Body of pancreas (tissue), 4 donors: ENCODE measurements around the gene ASIC5.
"Not testable (repeated sequence)": the region's sequence is repeated elsewhere in the genome, so short reads cannot be mapped to it uniquely, and the experiment has no call there.

Source experiments
- POLR2A ChIP-seq, 3 donors: fragments of 450-650 bp; IDR thresholded peaks; one replicate each; pipeline ENCODE4 v1.6.1; 2016; ENCODE audit warnings: antibody characterized with exemption in 3 of 3, mild to moderate bottlenecking in 2 of 3
- TF ChIP-seq, protein P1 (sequence below), 7 experiments: fragments of 450-650 bp in 4 of 7; fragments of 200-600 bp in 3 of 7; sonication (generic) in 3 of 7; IDR thresholded peaks; one replicate each; pipeline ENCODE4 v1.5.1; 2016 to 2019; ENCODE audit warnings: antibody characterized with exemption in 7 of 7

- TF ChIP-seq, protein P1, sequence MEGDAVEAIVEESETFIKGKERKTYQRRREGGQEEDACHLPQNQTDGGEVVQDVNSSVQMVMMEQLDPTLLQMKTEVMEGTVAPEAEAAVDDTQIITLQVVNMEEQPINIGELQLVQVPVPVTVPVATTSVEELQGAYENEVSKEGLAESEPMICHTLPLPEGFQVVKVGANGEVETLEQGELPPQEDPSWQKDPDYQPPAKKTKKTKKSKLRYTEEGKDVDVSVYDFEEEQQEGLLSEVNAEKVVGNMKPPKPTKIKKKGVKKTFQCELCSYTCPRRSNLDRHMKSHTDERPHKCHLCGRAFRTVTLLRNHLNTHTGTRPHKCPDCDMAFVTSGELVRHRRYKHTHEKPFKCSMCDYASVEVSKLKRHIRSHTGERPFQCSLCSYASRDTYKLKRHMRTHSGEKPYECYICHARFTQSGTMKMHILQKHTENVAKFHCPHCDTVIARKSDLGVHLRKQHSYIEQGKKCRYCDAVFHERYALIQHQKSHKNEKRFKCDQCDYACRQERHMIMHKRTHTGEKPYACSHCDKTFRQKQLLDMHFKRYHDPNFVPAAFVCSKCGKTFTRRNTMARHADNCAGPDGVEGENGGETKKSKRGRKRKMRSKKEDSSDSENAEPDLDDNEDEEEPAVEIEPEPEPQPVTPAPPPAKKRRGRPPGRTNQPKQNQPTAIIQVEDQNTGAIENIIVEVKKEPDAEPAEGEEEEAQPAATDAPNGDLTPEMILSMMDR (IDR thresholded peaks at IDR 0.05): not testable (repeated sequence)
- TF ChIP-seq POLR2A (IDR thresholded peaks at IDR 0.05): not testable (repeated sequence)
Observed at GRCh38 chr4:155797581-155797980, 68.5 kb downstream of the ASIC5 start.
